HG03135 (cell line): ENCODE data around the gene MADCAM1.

Experiments used
- ATAC-seq: cut with Tn5 transposase; IDR thresholded peaks from one replicate; pipeline ENCODE4 v1.9.1; 2021; ENCODE audit warnings: mild to moderate bottlenecking, moderate library complexity; ENCODE audit not compliant: unreplicated experiment

The MADCAM1 gene

DNA sequence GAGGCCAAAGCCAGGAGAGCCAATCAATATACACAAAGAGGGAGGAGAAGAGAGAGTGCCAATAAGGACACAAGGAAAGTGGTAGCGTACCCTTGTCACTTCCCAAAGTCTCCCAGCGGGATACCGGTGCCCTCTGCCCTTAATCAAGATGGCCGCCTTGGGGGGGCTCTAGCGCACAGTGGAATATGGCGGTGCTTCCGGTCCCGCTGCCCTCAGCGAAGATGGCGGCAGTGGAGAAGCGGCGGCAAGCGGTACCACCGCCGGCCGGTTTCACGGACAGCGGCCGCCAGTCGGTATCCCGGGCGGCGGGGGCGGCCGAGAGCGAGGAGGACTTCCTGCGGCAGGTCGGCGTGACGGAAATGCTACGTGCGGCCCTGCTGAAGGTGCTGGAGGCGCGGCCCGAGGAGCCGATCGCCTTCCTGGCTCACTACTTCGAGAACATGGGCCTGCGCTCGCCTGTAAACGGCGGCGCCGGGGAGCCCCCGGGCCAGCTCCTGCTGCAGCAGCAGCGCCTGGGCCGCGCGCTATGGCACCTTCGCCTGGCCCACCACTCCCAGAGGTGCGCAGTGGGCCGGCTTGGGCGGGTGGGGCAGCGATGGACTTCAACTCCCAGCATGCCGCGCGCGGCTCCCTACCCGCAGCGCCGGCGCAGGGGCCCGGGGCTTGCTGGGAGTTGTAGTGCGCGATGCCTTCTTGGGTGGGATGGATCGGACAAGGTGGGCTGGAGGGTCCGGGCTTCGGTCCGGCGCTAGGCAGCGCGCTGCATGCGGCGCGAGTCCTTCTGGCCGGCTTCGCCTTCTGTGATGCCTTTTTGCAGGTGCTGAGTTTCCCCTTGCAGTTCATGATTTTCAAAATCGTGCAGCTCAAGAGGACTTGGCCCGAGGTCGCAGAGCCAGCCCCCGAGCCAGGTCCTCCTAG is 11.3 kb downstream of the MADCAM1 start, which contains the start of gene TPGS1:
TSS of gene TPGS1 (plus strand) at position 212 of the 918 bp plus-strand sequence. CDS start at position 222, 10 bp downstream.
- peak; percentile 46 for ATAC-seq

- ATAC-seq: no peak
Observed at GRCh38 chr19:508204-509150, 12.2 kb downstream of the MADCAM1 start.

GRCh38 chr19:510606-511100 is 14.4 kb downstream of the MADCAM1 start:
- peak; percentile 29 for ATAC-seq

DNA sequence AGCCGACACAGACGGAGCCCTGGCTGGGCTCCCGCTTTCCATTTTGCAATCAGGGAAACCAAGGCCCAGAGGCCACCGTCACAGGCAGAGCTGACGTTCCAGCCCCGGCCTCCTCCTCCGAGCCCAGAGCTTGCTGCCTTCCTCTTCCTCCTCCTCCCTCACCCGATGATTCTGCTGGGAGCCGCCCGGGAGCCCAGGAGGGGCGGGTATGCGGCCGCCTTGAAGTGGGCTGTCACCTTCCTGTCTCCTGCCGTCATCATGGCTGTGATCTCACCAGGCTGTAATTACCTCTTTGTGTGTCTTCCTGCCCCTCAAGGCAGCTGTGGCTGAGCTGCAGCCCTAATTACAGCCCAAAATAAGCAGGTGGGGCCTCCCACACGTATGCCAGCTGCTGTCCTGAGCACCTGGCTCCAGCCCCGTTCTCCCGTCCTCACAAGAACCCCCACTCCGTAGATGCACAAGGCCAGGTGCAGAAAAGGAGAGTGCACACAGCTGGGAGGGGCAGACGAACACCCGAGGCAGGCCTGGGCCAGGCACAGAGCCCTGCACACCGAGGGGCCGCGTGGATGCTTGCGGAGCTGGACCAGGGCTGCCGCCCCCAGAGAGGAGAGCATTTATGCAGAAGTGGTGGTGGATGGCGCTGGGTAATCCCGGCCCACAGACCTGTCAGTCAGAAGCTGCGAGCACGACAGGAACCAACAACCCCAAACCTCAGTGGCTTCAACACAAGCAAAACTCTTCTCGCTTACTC is 15.0 kb downstream of the MADCAM1 start:
- no peak for ATAC-seq

GRCh38 chr19:512547-513365 is 16.5 kb downstream of the MADCAM1 start:
- no peak for ATAC-seq

DNA sequence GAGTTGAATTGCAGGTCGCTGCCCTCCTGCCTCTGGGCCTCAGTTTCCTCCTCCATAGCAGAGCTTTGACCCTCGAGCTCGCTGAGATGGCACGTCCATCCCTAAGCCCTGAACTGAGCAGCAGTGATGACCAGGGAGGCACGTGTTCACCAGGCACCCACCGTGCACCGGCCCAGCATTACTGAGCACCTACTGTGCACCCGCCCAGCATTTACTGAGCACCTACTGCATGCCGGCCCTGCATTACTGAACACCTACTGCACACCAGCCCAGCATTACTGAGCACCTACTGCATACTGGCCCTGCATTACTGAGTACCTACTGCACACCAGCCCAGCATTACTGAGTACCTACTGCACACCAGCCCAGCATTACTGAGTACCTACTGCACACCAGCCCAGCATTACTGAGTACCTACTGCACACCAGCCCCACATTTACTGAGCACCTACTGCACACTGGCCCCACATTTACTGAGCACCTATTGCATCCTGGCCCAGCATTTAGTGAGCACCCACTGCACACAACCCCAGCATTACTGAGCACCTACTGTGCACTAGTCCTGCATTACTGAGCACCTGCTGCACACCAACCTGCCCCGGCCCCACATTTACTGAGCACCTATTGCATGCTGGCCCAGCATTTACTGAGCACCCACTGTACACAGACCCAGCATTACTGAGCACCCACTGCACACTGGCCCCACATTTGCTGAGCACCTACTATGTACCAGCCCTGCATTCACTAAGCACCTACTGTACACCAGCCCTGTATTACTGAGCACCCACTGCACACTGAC is 17.3 kb downstream of the MADCAM1 start:
- no peak for ATAC-seq

- ATAC-seq: no peak
Observed at GRCh38 chr19:514166-514663, 17.9 kb downstream of the MADCAM1 start.

GRCh38 chr19:517721-518597 is 21.7 kb downstream of the MADCAM1 start:
- no peak for ATAC-seq

GRCh38 chr19:518598-519231 is 22.4 kb downstream of the MADCAM1 start:
- ATAC-seq: no peak

DNA sequence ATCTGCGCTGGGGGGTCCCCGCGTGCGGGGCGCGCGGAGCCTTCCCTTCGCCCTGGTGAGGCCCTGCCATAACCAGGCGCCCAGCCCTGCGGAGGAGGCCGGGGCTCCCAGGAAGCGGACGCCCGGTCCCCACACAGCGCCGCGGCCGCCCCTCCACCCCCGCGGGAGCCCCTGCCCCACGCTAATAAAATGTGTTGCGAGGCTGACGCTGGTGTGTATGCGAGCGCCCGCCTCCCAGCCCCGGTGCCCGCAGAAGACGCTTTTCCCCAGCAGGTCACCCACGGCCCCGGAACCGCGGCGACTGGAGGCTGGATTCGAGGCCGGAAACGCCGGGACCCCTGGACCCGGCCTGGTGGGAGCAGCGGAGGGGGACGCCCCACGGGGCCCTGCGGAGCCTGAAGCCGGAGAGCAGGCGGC is 23.2 kb downstream of the MADCAM1 start:
- no peak for ATAC-seq

DNA sequence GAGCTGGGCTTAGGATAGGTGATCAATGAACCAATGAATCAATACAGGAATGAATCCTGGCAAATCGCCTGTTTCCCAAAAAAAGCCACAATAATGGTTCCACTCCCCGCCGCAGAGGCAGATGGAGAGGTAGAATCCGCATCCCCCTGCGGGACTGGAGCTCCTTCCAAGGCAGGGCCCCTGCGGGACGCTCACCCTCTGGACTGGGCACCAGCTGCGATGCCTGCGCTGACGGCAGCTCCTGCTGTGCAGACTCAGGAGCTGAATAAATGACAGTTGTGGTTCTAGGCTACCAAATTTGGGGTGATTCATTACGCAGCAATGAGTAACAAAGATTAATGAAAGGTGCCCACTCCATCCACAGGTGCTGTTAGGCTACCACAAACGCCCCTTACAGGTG is 26.4 kb downstream of the MADCAM1 start:
- ATAC-seq: no peak

- no peak for ATAC-seq
Observed at GRCh38 chr19:524062-524674, 27.9 kb downstream of the MADCAM1 start.

- no peak for ATAC-seq
Observed at GRCh38 chr19:525029-525428, 28.7 kb downstream of the MADCAM1 start.

- no peak for ATAC-seq
Observed at GRCh38 chr19:525857-526419, 29.7 kb downstream of the MADCAM1 start.

- no peak for ATAC-seq
Observed at GRCh38 chr19:530134-531008, 34.1 kb downstream of the MADCAM1 start.
